SHP77 treated with DMSO at 0.1 percent for 48 hours (cell line): ENCODE data around the gene RIN3.

Experiments used
- DNase-seq: peaks from one replicate; lab custom pipeline; 2025; lab: John Stamatoyannopoulos, UW

Gene RIN3

DNA sequence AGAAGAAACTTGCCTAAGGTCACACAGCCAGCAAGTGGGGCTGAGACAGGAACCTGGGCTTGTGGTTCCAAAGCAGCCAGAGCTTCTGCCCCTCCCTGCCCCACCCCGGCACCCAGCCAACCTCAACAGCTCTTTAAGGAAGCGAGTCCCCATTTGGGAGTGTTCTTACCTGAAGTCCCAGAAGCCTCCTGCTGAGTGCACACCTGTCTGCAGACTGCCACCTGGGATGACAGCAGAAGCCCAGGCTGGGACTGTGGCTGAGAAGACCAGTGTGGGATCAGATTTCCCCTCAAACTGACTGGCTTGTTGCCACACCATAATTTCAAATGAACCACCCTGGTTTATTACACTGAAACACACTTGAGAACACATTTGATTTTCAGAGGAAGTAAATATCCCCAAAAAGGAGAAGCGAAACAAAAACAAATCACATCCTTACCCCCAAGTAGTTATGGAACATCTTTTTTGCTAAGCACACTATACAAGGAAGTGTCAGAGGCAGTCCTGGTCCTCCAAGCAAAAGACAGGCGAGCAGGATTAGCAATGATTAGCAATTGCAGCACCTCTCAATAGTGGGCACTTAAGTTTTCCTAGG, 6.3 kb upstream of the RIN3 start:
- DNase-seq: no peak

DNA sequence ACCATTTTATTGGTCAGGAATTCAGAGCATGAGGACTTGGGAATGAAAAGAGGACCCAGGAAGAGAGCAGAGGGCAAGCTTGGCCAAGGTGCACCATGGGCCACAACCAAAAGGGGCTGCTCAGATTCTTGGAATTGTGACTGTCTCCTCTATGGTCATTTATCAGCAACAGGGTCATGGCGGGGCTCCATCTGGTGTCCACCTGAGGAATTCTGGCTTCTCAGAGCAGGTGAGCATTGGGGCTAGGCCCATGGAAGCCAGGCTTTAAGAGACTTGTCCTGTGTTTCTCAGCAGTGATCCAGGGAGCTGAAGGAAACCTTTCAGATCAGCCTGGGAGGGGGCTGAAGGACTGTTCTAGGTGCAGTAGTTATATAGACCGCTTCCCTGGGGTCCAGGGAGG, 2.6 kb upstream of the RIN3 start:
- no peak for DNase-seq

DNA sequence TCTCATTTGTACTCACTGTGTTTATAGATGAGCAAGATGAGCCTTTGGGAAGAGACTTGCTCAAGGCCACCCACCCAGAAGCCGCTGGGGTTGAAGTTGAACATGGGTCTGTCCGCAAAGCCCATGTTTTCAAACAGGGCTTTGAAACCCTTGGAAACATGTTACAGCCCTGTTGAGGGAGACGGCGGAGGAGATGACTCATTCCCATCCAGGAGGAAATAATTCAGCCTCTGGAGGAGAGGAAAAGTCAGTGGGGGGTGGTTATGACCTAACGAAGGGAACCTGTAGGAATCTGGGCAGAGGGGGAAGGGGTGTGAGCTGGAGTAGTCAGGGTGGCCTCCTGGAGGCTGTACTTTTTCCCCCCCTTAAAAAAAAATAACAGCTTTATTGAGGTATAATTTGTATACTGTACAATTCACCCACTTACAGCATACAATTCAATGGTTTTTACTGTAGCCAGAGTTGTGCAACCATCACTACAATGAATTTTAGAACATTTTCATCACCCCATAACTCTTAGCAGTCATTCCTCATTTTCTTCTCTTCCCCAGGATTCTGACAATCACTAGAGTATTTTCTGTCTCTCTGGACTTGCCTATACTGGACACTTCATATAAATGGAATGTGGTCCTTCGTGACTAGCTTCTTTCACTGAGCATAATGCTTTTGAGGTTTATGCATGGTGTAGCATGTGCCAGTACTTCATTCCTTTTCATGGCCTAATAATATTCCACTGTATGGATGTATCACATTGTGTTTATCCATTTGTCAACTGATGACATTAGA, 1.9 kb upstream of the RIN3 start:
- DNase-seq: no peak

- DNase-seq: no peak
Observed at GRCh38 chr14:92512807-92513203, 776 bp upstream of the RIN3 start.

DNA sequence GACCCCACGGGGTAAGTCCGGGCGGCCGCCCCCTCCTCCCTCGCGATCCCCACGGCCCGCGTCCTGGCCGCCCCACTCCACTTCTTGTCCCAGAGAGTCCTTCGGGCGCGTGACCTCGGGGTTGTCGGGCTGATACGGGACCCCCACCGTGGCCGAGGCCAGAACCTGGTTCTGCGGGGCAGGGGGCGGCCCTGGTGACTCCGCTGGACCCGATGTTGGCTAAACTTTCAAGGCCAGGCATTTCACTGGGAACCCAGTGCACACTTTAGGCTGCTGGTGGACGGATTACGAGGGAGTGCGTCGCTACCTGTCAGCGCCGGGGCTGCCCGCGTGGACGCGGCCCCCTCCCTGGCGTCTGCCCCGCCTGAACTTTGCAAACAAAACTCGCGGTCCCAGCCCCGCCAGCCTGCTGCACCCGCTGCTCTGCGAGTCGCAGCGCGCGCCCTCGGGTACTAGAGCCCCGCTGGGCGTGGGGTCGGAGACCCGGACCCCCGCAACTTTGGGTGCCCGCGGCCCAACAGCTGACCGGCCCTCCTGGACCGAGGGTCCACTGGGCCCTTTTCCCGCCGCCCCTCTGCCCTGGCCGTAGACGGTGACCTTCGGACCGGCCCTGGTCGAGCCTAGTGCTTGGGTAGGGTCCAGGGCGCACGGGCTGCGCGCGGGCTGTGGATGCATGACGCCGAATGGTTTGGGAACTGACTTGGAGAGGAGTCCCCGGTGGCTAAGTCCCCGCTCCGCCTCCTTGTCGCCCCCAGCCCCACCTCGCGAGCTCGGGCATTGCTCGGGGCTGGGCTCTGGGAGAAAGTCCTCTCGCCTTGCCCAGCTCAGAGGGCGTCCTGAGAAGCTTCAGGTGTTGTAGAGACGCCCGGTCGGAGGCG, 624 bp downstream of the RIN3 start:
- no peak for DNase-seq

- no peak for DNase-seq
Observed at GRCh38 chr14:92514844-92515514, 1.4 kb downstream of the RIN3 start.

- no peak for DNase-seq
Observed at GRCh38 chr14:92515546-92516343, 2.2 kb downstream of the RIN3 start.

GRCh38 chr14:92516344-92516965, 2.9 kb downstream of the RIN3 start:
- DNase-seq: no peak

DNA sequence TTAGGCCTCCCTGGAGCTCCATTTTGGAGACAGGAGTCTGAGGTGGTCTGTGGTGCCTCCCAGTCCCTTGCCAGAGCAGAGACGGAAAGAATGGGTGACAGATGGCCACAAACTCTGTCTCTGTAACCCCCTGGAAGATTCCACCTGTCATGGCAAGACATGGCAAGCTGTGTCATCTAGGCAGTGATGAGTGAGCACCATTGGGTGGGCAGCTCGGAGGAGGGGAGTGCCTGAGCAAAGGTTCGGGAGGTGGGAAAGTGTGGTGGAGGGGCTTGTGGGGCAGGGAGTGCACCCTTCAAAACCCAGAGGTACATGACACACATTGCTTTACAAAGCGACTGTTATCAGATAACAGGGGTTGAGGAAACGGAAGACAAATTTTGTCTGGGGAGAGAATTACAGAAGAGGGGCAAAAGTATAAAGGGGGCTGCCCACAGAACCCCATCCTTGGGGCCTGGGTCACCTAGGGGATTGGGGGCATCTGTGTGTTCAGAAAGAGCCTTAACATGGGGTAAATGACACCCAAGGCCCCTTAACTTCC, 3.5 kb downstream of the RIN3 start:
- DNase-seq: no peak

GRCh38 chr14:92517761-92518160, 4.2 kb downstream of the RIN3 start:
- DNase-seq: no peak

DNA sequence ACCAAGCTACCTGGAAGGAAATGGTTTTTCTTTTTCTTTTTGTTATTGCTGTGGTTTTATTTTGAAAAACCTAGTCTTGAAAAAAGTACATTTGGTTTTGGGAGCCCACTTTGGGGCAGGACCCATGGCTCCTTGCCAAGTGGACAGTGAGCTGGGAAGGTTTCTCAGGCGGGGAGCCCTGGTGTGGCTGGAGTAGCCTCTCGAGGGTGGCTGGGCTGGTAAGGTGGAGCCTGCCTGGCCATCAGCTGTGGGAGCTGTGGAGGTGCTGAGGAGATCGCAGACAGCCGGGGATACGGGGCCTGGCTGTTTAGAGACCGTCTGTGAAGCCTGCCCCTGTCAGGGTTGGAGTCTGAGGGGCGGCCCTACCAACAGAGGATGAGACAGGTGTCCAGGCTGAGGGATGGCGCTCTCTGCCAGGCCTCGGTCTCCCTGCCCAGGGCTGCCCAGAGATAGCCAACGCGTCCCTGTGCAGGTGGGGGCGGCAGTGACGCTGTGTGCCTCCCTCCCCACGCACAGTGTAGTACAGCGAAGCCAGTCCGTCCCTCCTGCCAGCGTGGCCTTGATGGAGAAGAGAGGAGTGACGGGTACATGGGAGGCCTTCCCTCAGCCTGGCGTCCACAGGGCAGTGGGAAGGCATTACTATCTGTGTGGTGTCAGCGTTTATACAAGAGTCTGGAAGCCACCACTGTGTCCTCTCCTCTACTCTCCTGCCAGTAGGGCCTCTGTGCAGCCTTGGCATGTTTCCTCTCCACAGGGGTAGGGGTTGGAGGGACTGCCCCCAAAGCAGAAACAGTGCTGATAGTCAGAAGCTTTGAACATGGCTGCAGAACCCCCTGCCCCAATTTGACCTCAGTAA, 5.9 kb downstream of the RIN3 start:
- no peak for DNase-seq

DNA sequence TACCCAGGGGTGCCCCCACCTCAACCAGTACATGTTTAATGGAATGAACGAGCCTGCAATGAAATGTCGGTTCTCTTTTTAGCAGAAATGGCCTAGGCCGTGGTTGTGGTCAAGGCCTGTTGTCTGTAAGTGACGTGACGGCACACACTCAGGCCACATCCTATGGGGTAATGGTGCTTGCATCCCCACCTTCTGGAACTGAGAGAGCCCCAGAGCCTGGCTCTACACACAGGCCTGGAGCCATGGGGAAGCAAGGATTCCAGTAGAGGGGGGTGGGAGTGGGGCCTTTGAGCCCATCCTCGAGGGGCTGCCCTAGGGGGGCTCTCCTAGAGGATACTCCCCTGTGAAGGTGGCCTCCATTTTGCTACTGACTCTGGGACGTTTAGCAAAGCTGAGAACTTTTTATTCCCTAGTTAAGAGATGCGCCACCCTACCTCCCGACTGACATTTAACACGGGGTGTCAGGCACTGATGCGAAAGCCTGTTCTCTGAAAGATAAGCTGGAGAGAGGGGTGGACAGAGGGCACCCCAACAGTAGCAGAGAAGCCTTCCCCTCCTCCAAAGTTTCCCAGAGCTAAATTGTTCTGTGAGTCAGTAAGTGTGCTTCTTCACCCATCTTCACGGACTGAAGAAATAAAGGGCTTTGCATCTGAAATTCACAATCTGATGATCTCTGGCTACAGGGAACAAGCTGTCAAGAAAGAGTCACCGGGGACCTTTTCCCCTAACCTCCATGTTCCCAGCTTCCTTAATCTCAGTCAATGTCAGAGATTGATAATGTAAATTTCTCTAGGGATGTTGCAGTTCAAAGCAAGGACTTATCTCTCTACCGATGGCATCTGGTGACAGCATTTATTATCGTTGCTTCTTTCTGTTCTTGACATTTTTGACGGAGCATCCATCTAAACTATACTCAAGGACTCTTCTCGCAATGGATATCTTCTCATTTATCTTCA, 6.8 kb downstream of the RIN3 start:
- DNase-seq: no peak

- DNase-seq: no peak
Observed at GRCh38 chr14:92521058-92521415, 7.5 kb downstream of the RIN3 start.

DNA sequence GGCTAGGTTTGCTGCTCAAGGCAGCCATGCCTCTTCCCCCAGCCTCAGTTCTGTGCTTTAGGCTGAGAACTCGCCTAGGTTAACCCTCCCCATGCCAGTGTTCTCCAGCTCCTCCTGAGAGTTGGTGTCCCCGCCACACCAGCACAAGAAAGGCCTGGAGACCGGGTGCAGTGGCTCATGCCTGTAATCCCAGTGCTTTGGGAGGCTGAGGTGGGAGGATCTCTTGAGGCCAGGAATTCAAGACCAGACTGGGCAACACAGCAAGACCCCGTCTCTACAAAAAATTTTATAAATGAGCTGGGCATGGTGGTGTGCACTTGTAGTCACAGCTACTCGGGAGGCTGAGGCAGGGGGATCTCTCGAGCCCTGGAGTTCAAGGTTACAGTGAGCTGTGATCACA, 10.2 kb downstream of the RIN3 start:
- DNase-seq: no peak

- DNase-seq: no peak
Observed at GRCh38 chr14:92524602-92525185, 11.1 kb downstream of the RIN3 start.

- no peak for DNase-seq
Observed at GRCh38 chr14:92525322-92526095, 11.9 kb downstream of the RIN3 start.

GRCh38 chr14:92527721-92528120, 14.1 kb downstream of the RIN3 start:
- no peak for DNase-seq
